Endodermal cell (in vitro differentiated cells): ENCODE results near the gene TMEM59L. TPM values are rescaled to one million over a fixed set of nuclear protein-coding genes. Genes with fewer than 3 reads are reported as not detected.

Experiments
- DNase-seq: peaks from one replicate; pipeline ENCODE4 v3.0.0-alpha.2; 2017
- H3K27ac ChIP-seq: 2 replicates; pipeline ENCODE4 v1.5.1; 2013; ENCODE audit warnings: mild to moderate bottlenecking, low read depth, low read length, moderate library complexity
- H3K27me3 ChIP-seq: 2 replicates; pipeline ENCODE4 v1.6.1; 2013; ENCODE audit warnings: mild to moderate bottlenecking, low read length, moderate library complexity; ENCODE audit not compliant: insufficient read depth, control insufficient read depth, poor library complexity, severe bottlenecking
- H3K36me3 ChIP-seq: 2 replicates; pipeline ENCODE4 v1.7.0; 2013; ENCODE audit warnings: mild to moderate bottlenecking, low read length, moderate library complexity; ENCODE audit not compliant: control insufficient read depth, insufficient read depth
- H3K4me1 ChIP-seq: one replicate; pipeline ENCODE4 v1.7.0; 2013; ENCODE audit warnings: low read length; ENCODE audit not compliant: control insufficient read depth, insufficient read depth
- H3K4me3 ChIP-seq: 2 replicates; pipeline ENCODE4 v1.5.1; 2013; ENCODE audit warnings: mild to moderate bottlenecking, low read length, moderate library complexity
- H3K9ac ChIP-seq: 2 replicates; pipeline ENCODE4 v1.6.1; 2013; ENCODE audit warnings: mild to moderate bottlenecking, low read length, moderate library complexity; ENCODE audit not compliant: poor library complexity, severe bottlenecking; ENCODE audit errors: extremely low read depth
- H3K9me3 ChIP-seq: 2 replicates; pipeline ENCODE4 v1.6.1; 2013; ENCODE audit warnings: mild to moderate bottlenecking, low read length, moderate library complexity; ENCODE audit not compliant: control insufficient read depth
- H3K27ac Mint-ChIP-seq: 2 replicates; pipeline ENCODE4 v1.8.0; 2020; ENCODE audit warnings: mixed read lengths
- H3K27me3 Mint-ChIP-seq: 2 replicates; pipeline ENCODE4 v1.8.0; 2021; ENCODE audit warnings: mild to moderate bottlenecking, mixed read lengths; ENCODE audit not compliant: insufficient read depth
- H3K36me3 Mint-ChIP-seq: 2 replicates; pipeline ENCODE4 v1.8.0; 2020; ENCODE audit warnings: low read depth, mixed read lengths
- H3K4me1 Mint-ChIP-seq: 2 replicates; pipeline ENCODE4 v1.8.0; 2020; ENCODE audit warnings: mixed read lengths
- H3K4me3 Mint-ChIP-seq: 2 replicates; pipeline ENCODE4 v1.8.0; 2020; ENCODE audit warnings: mild to moderate bottlenecking, moderate library complexity, mixed read lengths
- H3K9me3 Mint-ChIP-seq: 2 replicates; pipeline ENCODE4 v1.8.0; 2020; ENCODE audit warnings: mild to moderate bottlenecking, mixed read lengths
- WGBS, 2 experiments: methylation state at CpG; one replicate each; pipeline versions ENCODE4 v1.1.5 to v1.1.7; 2013; ENCODE audit warnings: missing lambda C conversion rate in 2 of 2, mixed read lengths in 1 of 2; ENCODE audit not compliant: insufficient coverage in 1 of 2, insufficient read length in 1 of 2; 5-methylcytosine and 5-hydroxymethylcytosine counted together
- total RNA-seq, 2 donors: library from RNA; stranded (reverse); fragmentation: NEBNext Ultra II Directional in 1 of 2; extraction: Animal tissue kit (Norgen Biotek cat#: 25700) in 1 of 2; gene quantifications; 2 replicates in 1 of 2; 3 replicates in 1 of 2; pipeline ENCODE4 v1.2.1, GENCODE V29; 2021
- TF ChIP-seq, protein P1 (sequence below): fragments of 200-600 bp; sonication (generic); conservative IDR thresholded peaks from 2 replicates; pipeline ENCODE4 v1.5.0; 2021; ENCODE audit warnings: antibody characterized with exemption, mild to moderate bottlenecking

TMEM59L gene
- total RNA-seq, 2 donors from 2014 or later = 5.0 to 7.2 TPM

- TF ChIP-seq, protein P1, sequence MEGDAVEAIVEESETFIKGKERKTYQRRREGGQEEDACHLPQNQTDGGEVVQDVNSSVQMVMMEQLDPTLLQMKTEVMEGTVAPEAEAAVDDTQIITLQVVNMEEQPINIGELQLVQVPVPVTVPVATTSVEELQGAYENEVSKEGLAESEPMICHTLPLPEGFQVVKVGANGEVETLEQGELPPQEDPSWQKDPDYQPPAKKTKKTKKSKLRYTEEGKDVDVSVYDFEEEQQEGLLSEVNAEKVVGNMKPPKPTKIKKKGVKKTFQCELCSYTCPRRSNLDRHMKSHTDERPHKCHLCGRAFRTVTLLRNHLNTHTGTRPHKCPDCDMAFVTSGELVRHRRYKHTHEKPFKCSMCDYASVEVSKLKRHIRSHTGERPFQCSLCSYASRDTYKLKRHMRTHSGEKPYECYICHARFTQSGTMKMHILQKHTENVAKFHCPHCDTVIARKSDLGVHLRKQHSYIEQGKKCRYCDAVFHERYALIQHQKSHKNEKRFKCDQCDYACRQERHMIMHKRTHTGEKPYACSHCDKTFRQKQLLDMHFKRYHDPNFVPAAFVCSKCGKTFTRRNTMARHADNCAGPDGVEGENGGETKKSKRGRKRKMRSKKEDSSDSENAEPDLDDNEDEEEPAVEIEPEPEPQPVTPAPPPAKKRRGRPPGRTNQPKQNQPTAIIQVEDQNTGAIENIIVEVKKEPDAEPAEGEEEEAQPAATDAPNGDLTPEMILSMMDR = no peak
- H3K27me3 Mint-ChIP-seq = peaks cover 86% of the 10 kb centered on the region
- Histone ChIP-seq H3K27ac (no peak overlapping the region), H3K36me3 (no peaks in the 10 kb centered on the region), H3K9me3 (no peaks in the 10 kb centered on the region), H3K27me3 (peaks cover 95% of the 10 kb centered on the region), H3K4me3 (no peak overlapping the region), H3K4me1 (peaks cover 6% of the 10 kb centered on the region), H3K9ac (no peak overlapping the region)
- peaks cover 21% of the 10 kb centered on the region for H3K4me1 Mint-ChIP-seq
- H3K27ac Mint-ChIP-seq = no peak overlapping the region
- no peaks in the 10 kb centered on the region for H3K36me3 Mint-ChIP-seq
- peak overlapping the region; percentile 44 for H3K4me3 Mint-ChIP-seq
- H3K9me3 Mint-ChIP-seq = no peaks in the 10 kb centered on the region
- no peak for DNase-seq
- WGBS, 2 experiments = 0 to 42% methylated on average over 1 to 2 of the region's 2 CpGs
Measured at GRCh38 chr19:18609717-18610051, 3.0 kb upstream of the TMEM59L start.

- 41 to 50% methylated on average over 2 to 3 of the region's 3 CpGs for WGBS, 2 experiments
- peaks cover 95% of the 10 kb centered on the region for H3K27me3 ChIP-seq
- no peaks in the 10 kb centered on the region for H3K36me3 ChIP-seq
- no peak overlapping the region for H3K4me3 ChIP-seq
- no peak overlapping the region for H3K27ac ChIP-seq
- no peak overlapping the region for H3K27ac Mint-ChIP-seq
- peaks cover 86% of the 10 kb centered on the region for H3K27me3 Mint-ChIP-seq
- TF ChIP-seq, protein P1 = no peak
- peak; percentile 71 for DNase-seq
- H3K36me3 Mint-ChIP-seq = no peaks in the 10 kb centered on the region
- H3K4me3 Mint-ChIP-seq = peak overlapping the region; percentile 44
- H3K9ac ChIP-seq = no peak overlapping the region
- no peaks in the 10 kb centered on the region for H3K9me3 ChIP-seq
- H3K4me1 ChIP-seq = peaks cover 6% of the 10 kb centered on the region
- H3K4me1 Mint-ChIP-seq = peaks cover 21% of the 10 kb centered on the region
- H3K9me3 Mint-ChIP-seq = no peaks in the 10 kb centered on the region
Measured at GRCh38 chr19:18610245-18610555, 2.5 kb upstream of the TMEM59L start.

- TF ChIP-seq, protein P1 = no peak
- H3K4me3 ChIP-seq = peak overlapping the region; percentile 59
- 3% methylated on average over 17 to 41 of the region's 45 CpGs for WGBS, 2 experiments
- no peak overlapping the region for H3K9ac ChIP-seq
- DNase-seq = peak; percentile 81
- H3K27ac ChIP-seq = no peak overlapping the region
- H3K27me3 Mint-ChIP-seq = peaks cover 86% of the 10 kb centered on the region
- no peaks in the 10 kb centered on the region for H3K9me3 ChIP-seq
- peaks cover 95% of the 10 kb centered on the region for H3K27me3 ChIP-seq
- peaks cover 6% of the 10 kb centered on the region for H3K4me1 ChIP-seq
- no peak overlapping the region for H3K27ac Mint-ChIP-seq
- H3K4me3 Mint-ChIP-seq = peak overlapping the region; percentile 44
- H3K36me3 ChIP-seq = no peaks in the 10 kb centered on the region
- no peaks in the 10 kb centered on the region for H3K36me3 Mint-ChIP-seq
- H3K9me3 Mint-ChIP-seq = no peaks in the 10 kb centered on the region
- H3K4me1 Mint-ChIP-seq = peaks cover 18% of the 10 kb centered on the region
Measured at GRCh38 chr19:18610556-18611326, 1.9 kb upstream of the TMEM59L start.
